ENCODE measurements around the gene CRISP2.

DNA sequence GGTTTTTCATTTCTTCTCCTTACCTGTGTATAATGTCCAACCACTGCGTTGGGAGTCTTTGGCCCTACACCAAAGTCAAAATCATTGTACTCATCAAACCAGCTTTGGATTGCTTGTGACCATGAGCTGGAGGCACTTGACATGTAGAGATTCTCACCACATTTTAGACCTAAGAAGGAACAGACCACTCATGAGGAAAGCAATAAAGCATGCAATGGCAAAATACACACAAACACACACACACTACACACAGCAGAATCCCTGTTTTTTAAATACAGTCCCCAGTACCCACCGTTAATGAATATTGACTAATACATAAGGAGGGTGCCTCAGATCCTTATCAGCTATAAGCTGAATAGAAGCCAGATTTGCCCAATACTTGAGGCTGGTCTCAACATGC, 20.3 kb upstream of the CRISP2 start:
- TF ChIP-seq, protein P1, sequence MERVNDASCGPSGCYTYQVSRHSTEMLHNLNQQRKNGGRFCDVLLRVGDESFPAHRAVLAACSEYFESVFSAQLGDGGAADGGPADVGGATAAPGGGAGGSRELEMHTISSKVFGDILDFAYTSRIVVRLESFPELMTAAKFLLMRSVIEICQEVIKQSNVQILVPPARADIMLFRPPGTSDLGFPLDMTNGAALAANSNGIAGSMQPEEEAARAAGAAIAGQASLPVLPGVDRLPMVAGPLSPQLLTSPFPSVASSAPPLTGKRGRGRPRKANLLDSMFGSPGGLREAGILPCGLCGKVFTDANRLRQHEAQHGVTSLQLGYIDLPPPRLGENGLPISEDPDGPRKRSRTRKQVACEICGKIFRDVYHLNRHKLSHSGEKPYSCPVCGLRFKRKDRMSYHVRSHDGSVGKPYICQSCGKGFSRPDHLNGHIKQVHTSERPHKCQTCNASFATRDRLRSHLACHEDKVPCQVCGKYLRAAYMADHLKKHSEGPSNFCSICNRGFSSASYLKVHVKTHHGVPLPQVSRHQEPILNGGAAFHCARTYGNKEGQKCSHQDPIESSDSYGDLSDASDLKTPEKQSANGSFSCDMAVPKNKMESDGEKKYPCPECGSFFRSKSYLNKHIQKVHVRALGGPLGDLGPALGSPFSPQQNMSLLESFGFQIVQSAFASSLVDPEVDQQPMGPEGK (CRISPR knock-in tag; IDR thresholded peaks at IDR 0.05; ENCODE audit: borderline replicate concordance) = no peak
- no peak for TF ChIP-seq CSRNP3 (CRISPR knock-in tag; IDR thresholded peaks at IDR 0.05)
- no peak for TF ChIP-seq ZC3H10 (CRISPR knock-in tag; IDR thresholded peaks at IDR 0.05)
- TF ChIP-seq TOX (CRISPR knock-in tag; IDR thresholded peaks at IDR 0.05; ENCODE audit: borderline replicate concordance) = no peak
- TF ChIP-seq TSHZ2 (CRISPR knock-in tag; IDR thresholded peaks at IDR 0.05) = no peak
- TF ChIP-seq ARNTL (CRISPR knock-in tag; IDR thresholded peaks at IDR 0.05; ENCODE audit: borderline replicate concordance, low read depth) = no peak

Data from SK-N-SH treated with all-trans-retinoic acid at 6 μM for 48 hours (cell line).